ENCODE data around the gene SPRED3.
A peak's percentile ranks its signal among the peaks of the same experiment; 100 is the strongest.
"Not testable (repeated sequence)": the region's sequence is repeated elsewhere in the genome, so short reads cannot be mapped to it uniquely, and the experiment has no call there.

The SPRED3 gene, protein sequence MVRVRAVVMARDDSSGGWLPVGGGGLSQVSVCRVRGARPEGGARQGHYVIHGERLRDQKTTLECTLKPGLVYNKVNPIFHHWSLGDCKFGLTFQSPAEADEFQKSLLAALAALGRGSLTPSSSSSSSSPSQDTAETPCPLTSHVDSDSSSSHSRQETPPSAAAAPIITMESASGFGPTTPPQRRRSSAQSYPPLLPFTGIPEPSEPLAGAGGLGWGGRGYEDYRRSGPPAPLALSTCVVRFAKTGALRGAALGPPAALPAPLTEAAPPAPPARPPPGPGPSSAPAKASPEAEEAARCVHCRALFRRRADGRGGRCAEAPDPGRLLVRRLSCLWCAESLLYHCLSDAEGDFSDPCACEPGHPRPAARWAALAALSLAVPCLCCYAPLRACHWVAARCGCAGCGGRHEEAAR

DNA sequence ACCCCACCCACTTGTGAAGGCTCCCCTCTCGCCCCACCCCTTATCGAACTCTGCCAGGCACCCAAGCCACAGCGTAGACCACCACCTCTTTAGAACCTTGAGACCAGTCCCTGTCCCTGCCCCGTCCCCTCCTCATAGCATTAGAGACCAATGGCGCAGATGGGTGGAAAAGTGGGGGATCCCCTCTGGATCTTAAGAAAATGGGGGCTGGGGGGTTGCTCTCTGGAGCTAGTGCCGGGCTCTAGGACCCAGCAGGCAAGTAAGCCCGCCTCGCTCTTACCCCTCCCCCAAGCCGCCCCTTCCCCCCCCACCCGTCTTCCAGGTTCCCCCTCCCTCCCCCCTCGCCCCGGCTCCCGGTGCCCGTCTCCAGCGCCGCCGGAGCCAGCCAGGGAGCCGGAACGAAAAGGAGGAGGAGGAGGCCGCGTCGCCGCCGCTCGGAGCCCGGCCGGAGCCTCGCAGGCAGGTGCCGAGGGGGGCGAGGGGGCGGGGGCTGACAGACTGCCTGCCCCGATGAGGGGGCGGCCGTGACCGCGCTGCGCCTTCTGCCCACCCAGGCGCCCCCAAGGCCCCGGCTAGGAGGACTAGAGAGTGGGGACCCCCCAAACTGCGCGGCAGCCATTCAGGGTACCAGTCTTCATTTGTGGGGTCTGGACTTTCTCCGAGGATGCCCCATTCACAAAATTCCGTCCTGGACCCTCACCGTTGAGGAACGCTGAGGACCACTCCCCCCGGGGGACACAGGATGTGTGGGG lies at the start of gene SPRED3:
Gene SPRED3, plus strand, starts transcription at position 349 of the 752 bp plus-strand sequence. CDS start 1,606 bp downstream, outside the sequence.
- no peak for DNase-seq

DNA sequence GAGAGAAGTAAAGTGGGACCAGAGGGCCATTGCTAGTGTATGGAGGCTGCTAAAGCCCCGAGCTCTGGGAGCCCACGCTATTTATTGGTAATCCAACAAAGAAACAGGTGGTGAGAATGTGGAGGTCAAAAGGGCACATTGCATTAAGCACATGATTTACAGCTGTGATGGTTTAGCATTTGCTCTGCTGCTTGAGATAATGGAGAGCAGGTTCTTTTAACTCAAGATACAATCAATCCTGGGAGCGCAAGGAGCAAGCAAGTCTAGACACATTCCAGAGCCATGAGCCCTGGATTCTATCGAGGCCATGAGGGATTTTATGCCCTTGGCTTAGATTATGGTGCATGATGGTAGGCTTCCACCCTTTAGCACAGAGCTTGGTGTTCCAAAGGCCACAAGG lies 49.5 kb upstream of the SPRED3 start:
- DNase-seq: peak; percentile 60

DNA sequence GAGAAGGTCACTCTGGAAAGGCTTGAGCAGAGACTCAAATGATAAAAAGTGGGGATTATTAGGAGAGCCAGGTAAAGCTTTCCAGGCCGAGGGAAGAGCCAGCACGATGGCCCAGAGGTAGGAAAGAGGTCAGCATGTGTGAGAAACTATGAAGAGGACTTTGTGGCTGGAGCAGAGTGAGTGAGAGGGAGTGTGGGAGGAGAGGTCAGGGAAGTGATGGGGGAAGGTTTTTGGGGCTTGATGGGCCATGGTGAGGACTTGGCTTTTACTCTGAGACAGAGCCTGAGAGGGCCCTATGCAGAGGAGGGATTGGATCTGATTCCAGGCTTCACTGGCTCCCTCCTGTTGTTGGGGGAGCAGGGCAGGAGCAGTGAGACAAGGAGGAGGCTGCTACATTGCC lies 47.6 kb upstream of the SPRED3 start:
- DNase-seq: no peak

DNA sequence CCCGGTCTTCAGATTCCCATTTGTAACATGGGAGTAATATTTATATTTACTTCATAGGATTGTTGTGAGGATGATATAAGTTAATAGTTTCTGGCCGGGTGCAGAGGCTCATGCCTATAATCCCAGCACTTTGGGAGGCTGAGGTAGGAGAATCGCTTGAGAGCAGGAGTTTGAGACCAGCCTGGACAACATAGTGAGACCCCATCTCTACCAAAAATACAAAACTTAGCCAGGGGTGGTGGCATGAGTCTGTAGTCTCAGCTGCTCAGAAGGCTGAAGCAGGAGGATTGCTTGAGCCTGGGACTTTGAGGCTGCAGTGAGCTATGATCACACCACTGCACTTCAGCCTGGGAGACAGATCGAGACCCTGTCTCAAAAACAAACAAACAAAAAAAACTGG lies 41.7 kb upstream of the SPRED3 start:
- no peak for DNase-seq

DNA sequence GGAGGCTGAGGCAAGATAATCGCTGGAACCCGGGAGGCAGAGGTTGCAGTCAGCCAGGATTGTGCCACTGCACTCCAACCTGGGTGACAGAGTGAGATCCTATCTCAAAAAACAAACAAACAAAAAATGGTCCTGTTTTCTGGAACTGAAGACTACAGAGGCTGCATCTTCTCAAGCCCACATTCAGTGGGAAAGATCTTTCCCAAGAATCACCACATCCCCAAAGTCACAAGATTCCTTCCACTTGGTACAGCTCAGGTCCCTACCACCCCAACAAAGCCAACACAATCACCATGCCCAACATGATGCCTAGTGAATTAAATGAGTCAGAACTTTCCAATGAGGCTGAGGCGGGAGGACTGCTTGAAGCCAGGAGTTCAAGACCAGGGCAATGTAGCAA lies 37.6 kb upstream of the SPRED3 start:
- no peak for DNase-seq

DNA sequence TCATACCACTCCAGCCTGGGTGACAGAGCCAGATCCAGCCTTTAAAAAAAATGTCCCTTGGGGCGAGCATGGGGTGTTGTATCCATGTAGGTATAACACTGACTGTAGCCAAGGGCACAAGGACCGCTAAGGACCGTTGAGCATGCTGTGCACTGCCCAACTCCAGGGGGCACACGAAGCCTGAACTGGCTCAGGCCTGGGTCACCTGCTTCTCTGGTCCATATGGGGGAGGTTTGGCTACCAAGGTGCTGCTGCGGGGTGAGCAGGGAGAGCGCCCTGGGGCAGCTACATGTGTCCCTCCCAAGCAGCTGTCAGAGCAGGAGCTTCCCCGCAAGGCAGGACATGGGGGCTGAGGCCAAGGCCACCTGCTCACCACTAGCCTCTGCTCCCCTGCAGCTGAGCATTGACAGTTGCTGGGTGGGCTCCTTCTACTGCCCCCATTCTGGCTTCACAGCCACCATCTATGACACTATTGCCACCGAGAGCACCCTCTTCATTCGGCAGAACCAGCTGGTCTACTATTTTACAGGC lies 36.6 kb upstream of the SPRED3 start:
- DNase-seq: peak; percentile 69

DNA sequence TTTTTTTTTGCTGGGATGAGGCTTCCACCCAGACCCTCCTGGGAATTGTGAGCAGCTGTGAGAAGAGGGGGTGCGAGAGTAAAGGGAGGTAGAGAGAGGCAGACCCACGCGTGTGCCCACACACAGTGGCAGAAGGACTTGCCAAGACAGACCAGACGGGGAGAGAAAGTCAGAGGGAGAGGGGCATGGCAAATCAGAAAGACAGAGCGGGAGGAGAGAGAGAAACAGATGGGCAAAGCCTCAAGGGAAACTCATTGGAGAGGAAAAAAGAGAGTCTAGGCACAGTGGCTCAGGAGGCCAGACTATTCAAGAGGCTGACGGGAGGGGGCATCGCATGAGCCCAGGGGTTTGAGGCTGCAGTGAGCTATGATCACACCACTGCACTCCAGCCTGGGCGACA lies 35.9 kb upstream of the SPRED3 start:
- peak; percentile 98 for DNase-seq

DNA sequence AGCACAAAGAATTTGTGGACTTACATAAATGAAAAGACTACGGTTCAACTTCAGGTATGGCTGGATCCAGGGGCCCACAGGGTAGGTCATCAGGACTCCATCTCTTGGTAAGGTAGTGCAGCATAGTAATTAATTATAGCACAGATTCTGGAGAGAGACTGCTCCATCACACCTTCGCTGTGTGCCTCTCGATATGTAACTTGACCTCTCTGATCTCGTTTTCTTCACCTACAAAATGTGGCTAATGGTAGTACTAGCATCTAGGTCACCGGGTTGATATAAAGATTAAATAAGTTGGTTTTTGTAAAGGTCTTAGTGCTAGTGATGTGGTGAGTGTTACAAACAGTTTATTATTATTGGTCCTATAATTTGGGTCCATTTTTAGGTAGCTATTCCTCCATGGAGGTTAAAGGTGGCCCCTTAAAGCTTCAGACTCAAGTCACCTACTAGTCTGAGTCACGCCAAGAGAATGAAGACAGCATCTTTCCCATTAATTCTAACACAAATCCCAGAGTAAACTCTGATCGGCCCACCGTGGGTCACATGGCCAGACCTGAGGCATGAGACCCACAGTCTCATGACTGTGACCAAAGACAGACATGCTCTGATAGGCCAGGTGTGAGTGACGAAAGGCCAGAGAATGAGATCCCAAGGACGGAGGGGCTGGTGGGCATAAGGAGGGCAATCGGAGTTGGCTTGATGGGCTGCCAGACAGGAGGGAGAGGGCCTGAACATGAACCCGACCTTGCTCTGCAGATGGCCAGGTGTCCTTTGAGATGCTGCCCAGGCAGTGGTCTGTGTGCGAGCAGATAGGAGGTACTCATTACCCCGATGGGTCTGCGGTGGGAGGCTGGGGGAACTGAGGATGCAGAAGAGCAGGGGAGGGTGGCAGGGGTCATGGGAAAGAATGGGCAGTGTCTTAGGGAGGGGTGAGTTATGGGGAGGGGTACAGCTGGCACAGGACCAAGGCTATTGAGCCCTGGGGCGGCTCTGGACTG lies 32.5 kb upstream of the SPRED3 start:
- no peak for DNase-seq

DNA sequence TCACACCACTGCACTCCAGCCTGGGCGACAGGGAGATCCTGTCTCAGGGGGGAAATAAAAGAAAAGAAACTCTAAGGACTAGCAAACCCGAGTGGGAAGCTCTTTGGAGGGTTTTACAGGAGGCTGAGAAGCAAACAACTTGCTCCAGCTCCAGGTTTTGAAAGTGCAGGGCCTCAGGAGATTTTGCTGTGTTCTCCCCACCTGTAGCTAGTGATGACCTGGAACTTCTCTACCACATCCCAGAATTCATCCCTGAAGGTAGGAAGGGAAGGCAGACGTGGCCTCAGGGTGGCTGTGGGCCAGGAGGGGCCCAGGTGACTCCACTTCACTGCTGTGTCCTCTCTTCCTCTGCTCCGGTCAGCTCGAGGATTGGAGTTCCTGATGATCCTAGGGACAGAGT lies 30.4 kb upstream of the SPRED3 start:
- DNase-seq: no peak

DNA sequence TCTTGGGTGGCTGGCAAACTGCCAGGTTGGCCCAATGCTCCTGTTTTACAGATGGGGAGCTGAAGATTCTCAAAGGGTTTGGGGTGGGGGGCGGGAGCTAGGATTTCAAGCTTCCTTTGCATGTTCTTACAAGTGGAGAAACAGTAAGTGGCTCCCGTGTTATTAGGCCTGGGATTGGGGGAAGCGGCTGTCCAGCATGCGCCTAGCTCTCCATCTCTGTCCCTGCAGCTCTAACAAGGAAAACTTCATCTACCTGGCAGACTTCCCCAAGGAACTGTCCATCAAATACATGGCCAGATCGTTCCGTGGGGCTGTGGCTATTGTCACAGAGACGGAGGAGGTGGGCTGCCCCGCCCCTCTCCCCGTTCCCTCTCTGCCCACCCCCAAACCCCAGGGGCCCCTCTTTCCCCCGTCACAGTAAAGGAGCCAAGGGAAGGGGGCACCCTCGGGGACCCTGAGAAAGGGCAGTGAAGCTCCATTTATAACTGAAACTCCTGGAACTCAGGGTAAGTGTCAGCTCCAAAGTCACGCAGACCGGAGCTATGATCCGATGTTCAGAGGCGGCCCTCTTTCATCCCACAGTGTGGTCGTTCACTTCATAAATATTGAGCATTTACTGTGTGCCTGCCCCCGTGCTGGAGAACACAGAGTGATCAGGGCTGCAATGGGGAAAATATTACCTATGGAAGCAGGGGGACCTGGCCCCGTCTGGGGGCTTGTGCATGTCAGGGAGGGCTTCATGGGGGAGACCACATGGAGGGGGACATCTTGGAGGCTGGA lies 29.1 kb upstream of the SPRED3 start:
- no peak for DNase-seq

DNA sequence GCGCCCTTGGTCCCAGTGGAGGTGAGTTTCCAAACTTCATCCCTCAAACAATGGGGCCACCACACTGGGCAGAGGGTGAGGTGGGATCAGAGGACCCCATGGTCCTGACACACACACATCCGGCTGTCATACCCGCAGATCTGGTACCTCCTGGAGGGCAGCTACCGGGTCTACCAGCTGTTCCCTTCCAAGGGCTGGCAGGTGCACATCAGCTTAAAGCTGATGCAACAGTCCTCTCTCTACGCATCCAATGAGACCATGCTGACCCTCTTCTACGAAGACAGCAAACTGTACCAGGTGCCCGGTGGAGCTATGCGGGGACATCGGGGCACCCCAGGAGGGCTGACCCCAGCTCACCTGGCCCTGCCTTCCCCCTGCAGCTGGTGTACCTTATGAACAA lies 28.1 kb upstream of the SPRED3 start:
- DNase-seq: no peak

DNA sequence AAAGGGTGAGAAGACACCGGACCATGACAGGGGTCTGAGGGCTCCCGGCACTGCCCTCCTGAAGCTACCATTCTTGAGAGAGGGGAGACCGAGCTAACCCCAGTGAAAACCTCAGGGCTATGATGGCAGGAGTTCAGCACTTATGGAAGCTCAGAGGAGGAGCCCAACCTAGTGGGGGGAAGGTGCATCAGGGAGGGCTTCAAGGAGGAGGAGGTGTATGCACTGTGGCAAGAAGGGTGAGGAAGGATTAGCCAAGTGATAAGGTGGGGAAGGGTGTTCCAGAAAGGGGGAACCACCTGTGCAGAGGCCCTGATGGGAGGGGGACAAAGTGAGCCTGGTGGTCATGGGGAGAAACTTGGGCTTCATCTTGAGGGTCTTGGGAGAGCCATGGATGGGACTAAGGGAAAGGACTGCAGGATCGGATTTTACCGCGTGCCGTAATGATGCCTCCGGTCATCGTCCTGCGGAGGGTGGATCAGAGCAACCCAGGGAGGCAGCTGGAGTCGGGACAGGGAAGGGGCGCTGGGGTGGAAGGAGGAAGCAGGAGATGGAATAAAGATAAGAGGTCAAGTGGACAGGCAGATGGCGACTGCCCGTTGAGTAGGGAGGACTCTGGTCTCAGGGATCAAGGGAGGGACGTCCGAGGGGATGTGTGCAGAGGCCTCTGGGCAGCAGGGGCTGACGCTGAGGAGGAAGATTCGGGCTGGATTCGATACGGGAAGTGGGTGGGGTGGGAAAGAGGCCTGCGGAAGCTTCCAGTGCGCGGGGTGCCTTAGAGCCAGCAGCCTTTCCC lies 27.5 kb upstream of the SPRED3 start:
- DNase-seq: no peak

DNA sequence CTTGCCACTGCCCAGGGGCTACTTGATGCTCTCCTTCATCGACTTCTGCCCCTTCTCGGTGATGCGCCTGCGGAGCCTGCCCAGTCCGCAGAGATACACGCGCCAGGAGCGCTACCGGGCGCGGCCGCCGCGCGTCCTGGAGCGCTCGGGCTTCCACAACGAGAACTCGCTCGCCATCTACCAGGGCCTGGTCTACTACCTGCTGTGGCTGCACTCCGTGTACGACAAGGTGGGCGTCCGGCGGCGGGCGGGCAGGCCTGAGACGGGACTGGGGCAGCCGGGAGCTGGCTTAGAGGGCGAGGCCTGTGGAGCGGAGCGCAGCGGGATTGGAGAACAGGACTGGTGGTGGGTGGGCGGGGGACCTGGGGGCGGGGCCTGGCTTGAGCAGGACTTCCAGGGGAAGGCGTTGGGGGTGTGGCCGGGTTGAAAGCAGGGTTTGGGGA lies 26.8 kb upstream of the SPRED3 start:
- peak; percentile 89 for DNase-seq

DNA sequence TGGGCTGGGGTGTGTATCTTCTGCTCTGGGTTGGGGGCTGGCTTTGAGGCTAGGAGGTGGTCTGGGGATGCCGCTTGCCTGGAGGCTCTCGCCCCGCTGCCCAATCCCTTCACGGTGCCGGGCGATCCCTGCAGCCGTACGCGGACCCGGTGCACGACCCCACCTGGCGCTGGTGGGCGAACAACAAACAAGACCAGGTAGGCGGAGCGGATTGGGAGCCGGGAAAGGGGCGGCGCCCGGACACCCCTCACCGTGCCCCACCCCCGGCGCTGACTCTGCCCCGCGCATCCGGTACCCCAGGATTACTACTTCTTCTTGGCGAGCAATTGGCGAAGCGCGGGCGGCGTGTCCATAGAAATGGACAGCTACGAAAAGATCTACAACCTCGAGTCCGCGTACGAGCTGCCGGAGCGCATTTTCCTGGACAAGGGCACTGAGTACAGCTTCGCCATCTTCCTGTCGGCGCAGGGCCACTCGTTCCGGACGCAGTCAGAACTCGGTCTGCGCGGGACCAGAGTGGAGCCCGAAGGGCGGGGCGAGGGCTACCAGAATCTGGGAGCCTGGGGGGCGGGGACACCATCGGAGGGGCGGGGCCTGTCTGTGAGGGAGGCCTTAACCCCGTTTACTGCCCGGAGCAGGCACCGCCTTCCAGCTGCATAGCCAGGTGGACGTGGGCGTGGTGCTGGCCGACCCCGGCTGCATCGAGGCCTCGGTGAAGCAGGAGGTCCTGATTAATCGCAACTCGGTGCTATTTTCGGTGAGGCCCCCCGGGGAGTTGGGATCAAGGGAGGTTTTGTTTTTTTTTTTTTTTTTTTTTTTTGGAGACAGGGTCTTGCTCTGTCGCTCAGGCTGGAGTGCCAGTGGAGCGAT lies 26.2 kb upstream of the SPRED3 start:
- peak; percentile 89 for DNase-seq

DNA sequence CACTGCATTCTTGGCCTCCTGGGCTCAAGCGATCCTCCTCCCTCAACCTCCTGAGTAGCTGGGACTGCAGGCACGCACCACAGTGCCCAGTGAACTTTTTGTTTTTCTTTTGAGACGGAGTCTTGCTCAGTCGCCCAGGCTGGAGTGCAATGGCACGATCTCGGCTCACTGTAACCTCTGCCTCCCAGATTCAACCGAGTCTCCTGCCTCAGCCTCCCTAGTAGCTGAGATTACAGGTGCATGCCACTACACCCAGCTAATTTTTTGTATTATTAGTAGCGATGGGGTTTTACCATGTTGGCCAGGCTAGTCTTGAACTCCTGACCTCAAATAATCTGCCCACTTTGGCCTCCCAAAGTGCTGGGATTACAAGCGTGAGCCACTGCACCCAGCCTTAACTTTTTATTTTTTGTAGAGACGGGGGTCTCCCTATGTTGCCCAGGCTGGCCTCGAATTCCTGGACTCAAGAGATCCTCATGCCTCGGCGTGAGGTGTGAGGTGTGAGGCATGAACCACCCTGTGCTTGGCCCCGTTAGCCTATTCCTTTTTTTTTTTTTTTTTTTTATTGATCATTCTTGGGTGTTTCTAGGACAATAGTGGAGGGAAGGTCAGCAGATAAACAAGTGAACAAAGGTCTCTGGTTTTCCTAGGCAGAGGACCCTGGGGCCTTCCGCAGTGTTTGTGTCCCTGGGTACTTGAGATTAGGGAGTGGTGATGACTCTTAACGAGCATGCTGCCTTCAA lies 25.4 kb upstream of the SPRED3 start:
- not testable (repeated sequence) for DNase-seq

DNA sequence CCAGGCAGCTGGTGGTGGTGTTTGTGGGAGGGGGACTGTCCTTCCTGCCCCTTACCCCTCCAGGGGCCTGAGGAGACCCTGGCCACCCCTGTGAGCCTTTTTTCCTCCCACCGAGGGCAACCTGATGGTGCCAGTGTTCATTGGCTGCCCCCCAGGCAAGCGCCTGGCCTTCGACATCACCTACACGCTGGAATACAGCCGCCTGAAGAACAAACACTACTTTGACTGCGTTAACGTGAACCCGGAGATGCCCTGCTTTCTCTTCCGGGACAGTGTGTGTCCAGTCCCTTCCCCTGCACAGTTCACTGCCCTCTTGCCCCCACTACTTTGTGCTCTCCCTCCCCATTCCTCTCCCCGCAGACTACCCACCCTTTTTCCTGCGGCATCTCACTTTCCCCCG lies 21.5 kb upstream of the SPRED3 start:
- no peak for DNase-seq

DNA sequence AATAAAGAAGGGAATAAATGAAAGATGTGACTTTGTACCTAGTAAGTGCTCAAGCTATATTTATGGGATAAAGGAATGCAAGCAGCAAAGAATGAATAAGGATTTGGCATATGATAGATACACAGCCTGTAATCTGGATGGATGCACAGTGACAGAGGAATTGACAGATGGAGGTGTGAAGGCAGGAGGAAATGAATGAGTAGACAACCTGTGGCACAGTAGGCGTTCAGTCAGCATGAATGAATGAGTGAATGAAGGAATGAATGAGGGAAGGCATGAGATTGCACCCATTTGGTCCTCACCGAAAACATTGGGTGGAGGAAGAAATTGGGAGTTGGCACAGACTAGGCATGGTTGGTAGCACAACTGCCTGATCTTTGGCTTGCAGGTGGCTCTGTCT lies 18.9 kb upstream of the SPRED3 start:
- no peak for DNase-seq

DNA sequence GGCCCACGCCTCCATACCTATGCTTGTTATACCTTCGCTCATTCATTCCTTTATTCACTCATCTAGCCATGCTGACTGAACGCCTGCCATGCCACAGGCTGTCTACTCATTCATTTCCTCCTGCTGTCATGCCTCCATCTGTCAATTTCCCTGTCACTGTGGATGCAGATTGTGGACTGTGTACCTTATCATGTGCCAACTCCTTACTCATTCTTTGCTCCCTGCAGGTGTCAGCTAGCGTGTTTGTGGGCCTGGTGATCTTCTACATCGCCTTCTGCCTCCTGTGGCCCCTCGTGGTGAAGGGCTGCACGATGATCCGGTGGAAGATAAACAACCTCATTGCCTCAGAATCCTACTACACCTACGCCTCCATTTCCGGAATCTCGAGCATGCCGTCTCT lies 18.2 kb upstream of the SPRED3 start:
- peak; percentile 46 for DNase-seq

DNA sequence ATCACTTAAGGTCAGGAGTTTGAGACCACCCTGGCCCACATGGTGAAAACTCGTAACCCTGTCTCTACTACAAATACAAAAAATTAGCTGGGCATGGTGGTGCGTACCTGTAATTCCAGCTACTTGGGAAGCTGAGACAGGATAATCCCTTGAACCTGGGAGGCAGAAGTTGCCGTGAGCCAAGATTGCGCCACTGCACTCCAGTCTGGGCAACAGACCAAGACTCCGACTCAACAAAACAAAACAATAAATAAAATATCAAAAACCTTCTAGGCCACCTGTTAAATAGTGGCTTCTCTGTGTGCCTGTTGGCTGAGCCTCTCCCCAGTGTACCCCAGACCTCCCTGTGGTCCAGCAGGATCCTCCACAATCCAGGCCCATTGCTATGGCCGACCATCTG lies 17.4 kb upstream of the SPRED3 start:
- no peak for DNase-seq

All from NCI-H2171 treated with DMSO at 0.1 percent for 48 hours (cell line).